Thoracic aorta (tissue), 2 donors: ENCODE results near the gene MNAT1. TPM values are rescaled to one million over a fixed set of nuclear protein-coding genes. Genes with fewer than 3 reads are reported as not detected.

Experiments used
- ATAC-seq: fragments of 150-250 bp; one replicate; pipeline ENCODE4 v1.8.0; 2017; ENCODE audit warnings: low read depth; ENCODE audit not compliant: insufficient number of reproducible peaks, low FRiP score
- DNase-seq: peaks from one replicate; pipeline ENCODE4 v3.0.0-alpha.2; 2020; ENCODE audit warnings: low spot score
- H3K27ac ChIP-seq, 2 donors: fragments of 200-600 bp; sonication (generic); 1 replicate in 1 of 2; 2 replicates in 1 of 2; pipeline ENCODE4 v1.5.1; 2016; ENCODE audit warnings: mild to moderate bottlenecking in 2 of 2, moderate library complexity in 2 of 2
- H3K27me3 ChIP-seq: fragments of 200-600 bp; sonication (generic); replicated peaks from 2 replicates; pipeline ENCODE4 v1.6.0; 2016; ENCODE audit warnings: mild to moderate bottlenecking; ENCODE audit not compliant: insufficient read depth
- H3K36me3 ChIP-seq: fragments of 200-600 bp; sonication (generic); one replicate; pipeline ENCODE4 v1.5.1; 2016
- H3K4me1 ChIP-seq, 2 donors: fragments of 200-600 bp; sonication (generic); 1 replicate in 1 of 2; 2 replicates in 1 of 2; pipeline versions ENCODE4 v1.5.1 to v1.6.0; 2016; ENCODE audit warnings: low read depth in 2 of 2, mild to moderate bottlenecking in 1 of 2; ENCODE audit not compliant: control insufficient read depth in 1 of 2
- H3K4me3 ChIP-seq: fragments of 200-600 bp; sonication (generic); 2 replicates; pipeline ENCODE4 v1.5.1; 2016; ENCODE audit warnings: mild to moderate bottlenecking
- H3K9me3 ChIP-seq: fragments of 200-600 bp; sonication (generic); 2 replicates; pipeline ENCODE4 v1.5.1; 2016
- total RNA-seq, 2 donors: library from RNA; depleted of rRNA; stranded (reverse); fragments of >200 nt; gene quantifications; one replicate each; pipeline versions ENCODE4 v1.1.0 to v1.2.3, GENCODE V29; 2016
- TF ChIP-seq, protein P1 (sequence below): fragments of 200-600 bp; sonication (generic); IDR thresholded peaks from one replicate; pipeline ENCODE4 v1.5.1; 2019; ENCODE audit warnings: antibody characterized with exemption

MNAT1 gene
- total RNA-seq, 2 donors from 2014 or later: 32.4 to 52.3 TPM

DNA sequence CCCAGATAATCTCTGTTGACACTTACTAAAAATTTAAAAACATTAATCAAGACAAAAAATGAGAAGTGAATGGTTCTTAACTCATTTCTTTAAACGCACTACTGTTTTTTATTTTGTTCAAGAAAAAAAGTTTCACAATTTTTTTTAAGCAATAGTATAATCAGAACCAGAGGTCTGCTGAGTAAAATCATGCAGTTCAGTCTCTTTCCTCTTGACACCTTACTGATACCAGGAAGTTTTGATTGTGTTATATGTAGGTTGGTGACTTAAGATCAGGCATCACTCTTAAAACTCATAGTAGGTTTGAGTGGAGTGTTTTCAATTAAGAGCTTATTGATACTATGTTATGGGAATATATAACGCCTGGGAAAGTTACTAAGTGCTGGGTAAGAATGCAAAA, 125.0 kb downstream of the MNAT1 start:
- Histone ChIP-seq H3K27ac (no peak overlapping the region), H3K9me3 (no peaks in the 10 kb centered on the region), H3K36me3 (no peaks in the 10 kb centered on the region), H3K4me1 (peaks cover 12 to 25% of the 10 kb centered on the region in 2 donors), H3K27me3 (no peaks in the 10 kb centered on the region), H3K4me3 (no peak overlapping the region)
- no peak for ATAC-seq
- TF ChIP-seq, protein P1, sequence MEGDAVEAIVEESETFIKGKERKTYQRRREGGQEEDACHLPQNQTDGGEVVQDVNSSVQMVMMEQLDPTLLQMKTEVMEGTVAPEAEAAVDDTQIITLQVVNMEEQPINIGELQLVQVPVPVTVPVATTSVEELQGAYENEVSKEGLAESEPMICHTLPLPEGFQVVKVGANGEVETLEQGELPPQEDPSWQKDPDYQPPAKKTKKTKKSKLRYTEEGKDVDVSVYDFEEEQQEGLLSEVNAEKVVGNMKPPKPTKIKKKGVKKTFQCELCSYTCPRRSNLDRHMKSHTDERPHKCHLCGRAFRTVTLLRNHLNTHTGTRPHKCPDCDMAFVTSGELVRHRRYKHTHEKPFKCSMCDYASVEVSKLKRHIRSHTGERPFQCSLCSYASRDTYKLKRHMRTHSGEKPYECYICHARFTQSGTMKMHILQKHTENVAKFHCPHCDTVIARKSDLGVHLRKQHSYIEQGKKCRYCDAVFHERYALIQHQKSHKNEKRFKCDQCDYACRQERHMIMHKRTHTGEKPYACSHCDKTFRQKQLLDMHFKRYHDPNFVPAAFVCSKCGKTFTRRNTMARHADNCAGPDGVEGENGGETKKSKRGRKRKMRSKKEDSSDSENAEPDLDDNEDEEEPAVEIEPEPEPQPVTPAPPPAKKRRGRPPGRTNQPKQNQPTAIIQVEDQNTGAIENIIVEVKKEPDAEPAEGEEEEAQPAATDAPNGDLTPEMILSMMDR: no peak
- DNase-seq: no peak

DNA sequence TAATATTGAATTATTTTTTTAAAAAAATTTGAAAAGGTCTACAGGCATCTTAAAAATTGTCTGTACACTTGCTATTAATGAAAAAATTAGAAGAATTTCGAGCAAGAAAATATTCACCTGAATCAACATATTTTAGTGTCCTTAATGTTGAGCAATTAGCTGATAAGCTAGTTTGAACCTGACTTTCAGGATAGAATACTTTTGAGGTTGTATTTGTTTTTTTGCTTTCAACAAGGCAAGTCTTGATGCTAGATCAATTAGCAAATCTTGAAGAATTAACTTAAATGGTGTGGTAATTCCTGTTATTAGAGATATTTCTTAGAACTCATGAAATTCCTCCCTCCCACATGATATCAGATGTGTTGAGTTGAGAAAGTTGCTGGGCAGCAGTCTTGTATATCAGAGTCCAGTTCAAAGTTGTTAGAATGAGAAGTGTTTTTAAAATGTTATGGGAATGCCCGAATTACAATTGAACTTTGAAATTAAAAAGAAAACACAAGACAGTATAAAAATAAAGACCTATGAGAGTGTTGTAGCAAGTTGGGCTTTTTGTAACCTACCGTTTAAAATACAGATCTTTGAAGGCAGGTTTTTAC, 127.1 kb downstream of the MNAT1 start:
- Histone ChIP-seq H3K36me3 (no peaks in the 10 kb centered on the region), H3K4me1 (peaks cover 25 to 44% of the 10 kb centered on the region in 2 donors), H3K9me3 (no peaks in the 10 kb centered on the region), H3K27me3 (no peaks in the 10 kb centered on the region), H3K4me3 (no peak overlapping the region), H3K27ac (peak overlapping the region in 1 of 2 donors; percentile 3)
- ATAC-seq (no peak), DNase-seq (no peak)
- TF ChIP-seq, protein P1: no peak

DNA sequence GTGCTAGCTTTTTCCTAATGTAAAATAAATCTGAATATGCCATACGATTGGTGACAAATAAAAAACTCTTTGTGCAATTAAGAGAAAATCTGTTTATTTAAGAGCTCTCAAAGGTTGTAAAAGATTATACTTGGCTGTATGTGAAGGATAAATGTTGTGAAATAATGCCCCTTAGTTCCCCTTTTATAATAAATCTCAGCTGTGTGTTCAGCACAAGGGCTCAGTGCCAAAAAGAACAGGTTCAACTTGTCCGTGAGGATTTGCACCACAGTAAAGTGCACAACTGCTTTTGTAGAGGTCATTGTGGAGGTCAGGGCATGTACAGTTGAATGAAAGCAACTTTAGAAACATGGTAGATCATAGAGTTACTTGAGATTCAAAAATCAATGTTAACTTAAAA, 127.7 kb downstream of the MNAT1 start:
- TF ChIP-seq, protein P1: no peak
- no peaks in the 10 kb centered on the region for H3K27me3 ChIP-seq
- no peak overlapping the region for H3K4me3 ChIP-seq
- H3K9me3 ChIP-seq: no peaks in the 10 kb centered on the region
- ATAC-seq (no peak), DNase-seq (no peak)
- no peaks in the 10 kb centered on the region for H3K36me3 ChIP-seq
- H3K27ac ChIP-seq: no peak overlapping the region
- peaks cover 25 to 51% of the 10 kb centered on the region in 2 donors for H3K4me1 ChIP-seq

DNA sequence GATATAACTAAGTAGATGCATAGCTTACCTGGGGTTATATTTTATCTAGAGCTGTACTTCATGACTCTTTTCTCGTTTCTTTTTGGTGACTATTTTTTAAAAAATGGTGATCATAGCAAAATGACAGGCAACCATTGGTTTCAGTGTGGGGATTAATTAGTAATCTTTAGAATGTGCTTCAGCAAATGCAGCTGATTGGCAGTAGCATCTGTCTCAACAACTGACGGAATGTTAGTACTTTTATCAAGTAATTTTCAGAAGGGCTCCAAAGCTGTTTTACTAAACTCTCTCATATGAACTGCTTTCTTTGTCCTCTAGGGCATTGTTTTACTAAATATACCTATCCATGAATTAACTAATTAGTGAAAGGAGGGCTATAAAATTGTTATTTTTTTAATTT, 128.7 kb downstream of the MNAT1 start:
- TF ChIP-seq, protein P1: no peak
- peak overlapping the region in 1 of 2 donors; percentile 22 for H3K27ac ChIP-seq

DNA sequence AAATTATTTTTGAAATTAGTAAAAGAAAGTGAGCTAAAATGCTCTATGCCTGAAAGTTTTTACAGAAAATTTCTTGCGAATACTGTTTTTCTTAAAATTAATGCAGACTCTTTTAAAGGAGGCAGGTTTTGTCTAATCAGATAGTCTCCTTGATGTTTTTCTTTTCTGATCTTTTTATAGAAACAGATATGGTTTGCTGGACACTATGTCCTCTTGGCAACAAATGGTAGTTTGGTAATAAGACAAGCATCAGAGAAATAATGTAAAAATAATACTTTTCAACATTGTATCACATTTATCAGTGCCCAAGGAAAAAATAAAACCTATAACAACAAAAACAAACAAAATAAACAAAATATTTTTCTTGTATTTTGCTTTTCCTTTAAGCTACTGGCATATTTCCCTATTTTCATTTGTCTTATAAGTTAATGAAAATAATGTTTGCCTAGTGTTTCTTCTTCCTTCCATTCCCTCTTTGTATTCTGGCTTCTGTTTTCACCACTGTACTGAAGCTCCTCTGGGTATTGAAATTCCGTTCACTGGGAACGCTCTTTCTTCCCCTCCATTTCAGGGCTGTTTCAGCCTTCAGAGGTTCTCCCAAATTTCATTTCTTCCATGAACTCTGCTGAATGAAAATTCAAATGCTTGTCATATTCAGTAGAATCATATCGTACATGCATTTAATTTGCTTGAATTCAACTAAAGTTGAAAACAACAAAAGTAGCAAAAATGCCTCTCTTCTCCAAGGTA, 131.0 kb downstream of the MNAT1 start:
- peaks cover 25 to 59% of the 10 kb centered on the region in 2 donors for H3K4me1 ChIP-seq
- H3K27me3 ChIP-seq: no peaks in the 10 kb centered on the region
- peak overlapping the region; percentile 53 to 71 for H3K27ac ChIP-seq
- H3K36me3 ChIP-seq: no peaks in the 10 kb centered on the region
- no peaks in the 10 kb centered on the region for H3K9me3 ChIP-seq
- H3K4me3 ChIP-seq: peak overlapping the region; percentile 28
- DNase-seq: no peak
- TF ChIP-seq, protein P1: no peak
- ATAC-seq: no peak

More for the DNA sequence above, 128.7 kb downstream of the MNAT1 start:
- Histone ChIP-seq H3K4me1 (peaks cover 25 to 59% of the 10 kb centered on the region in 2 donors), H3K4me3 (no peak overlapping the region), H3K36me3 (no peaks in the 10 kb centered on the region), H3K9me3 (no peaks in the 10 kb centered on the region), H3K27me3 (no peaks in the 10 kb centered on the region)
- ATAC-seq (no peak), DNase-seq (no peak)
